GM18508 (cell line): ENCODE measurements around the gene CNN2.

Source experiments
- ATAC-seq: cut with Tn5 transposase; IDR thresholded peaks from one replicate; pipeline ENCODE4 v1.9.1; 2021; ENCODE audit warnings: moderate number of reproducible peaks; ENCODE audit not compliant: insufficient read depth, unreplicated experiment

The CNN2 gene

GRCh38 chr19:1074544-1075283 lies 48.3 kb downstream of the CNN2 start:
- ATAC-seq = no peak

GRCh38 chr19:1076046-1076386 lies 49.6 kb downstream of the CNN2 start:
- no peak for ATAC-seq

DNA sequence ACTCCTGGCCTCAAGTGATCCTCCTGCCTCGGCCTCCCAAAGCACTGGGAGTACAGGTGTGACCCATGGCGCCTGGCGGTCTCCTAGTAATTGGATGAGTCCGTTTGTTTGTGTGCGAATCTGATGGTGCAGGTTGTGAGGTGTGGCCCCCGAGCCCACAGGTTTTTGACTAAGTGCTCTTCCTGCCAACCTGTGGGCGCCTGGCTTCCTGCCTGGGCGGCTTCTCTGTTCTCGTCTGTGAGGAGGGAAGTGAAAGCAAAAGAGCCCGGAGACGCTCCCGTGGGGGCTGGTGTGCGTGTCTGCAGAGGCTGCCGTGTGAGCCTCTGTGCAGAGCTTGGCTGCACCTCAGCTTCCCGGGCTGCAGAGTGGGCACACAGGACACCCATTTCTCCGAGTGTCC lies 50.5 kb downstream of the CNN2 start:
- no peak for ATAC-seq

GRCh38 chr19:1079566-1080111 lies 53.2 kb downstream of the CNN2 start:
- ATAC-seq = no peak

DNA sequence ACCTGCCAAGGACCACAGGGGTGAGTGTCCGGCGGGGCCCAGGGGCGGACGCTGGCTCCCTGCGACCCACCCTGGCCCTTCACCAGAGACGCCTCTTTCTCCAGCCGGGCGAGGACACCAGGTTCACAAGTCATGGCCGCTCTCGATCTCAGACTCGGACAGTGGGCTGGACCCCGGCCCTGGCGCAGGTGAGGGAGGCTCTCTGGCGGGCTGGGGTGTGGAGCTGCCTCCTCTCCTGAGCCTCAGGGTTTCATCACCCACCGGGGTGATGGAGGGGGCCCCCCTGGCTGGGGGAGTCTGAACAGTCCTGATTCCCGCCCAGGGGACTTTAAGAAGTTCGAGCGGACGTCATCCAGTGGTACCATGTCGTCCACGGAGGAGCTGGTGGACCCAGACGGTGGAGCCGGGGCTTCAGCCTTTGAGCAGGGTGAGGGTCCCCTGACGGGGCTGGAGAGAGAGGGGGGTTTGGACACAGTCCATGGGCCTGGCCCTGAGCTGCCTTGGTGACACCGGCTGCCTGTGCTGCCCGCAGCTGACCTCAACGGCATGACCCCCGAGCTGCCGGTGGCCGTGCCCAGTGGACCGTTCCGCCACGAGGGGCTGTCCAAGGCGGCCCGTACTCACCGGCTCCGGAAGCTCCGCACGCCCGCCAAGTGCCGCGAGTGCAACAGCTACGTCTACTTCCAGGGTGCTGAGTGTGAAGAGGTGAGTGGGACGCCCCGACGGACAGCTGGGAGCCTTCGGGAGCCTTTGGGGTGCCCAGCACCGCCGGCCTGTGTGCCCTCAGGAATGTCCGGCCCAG lies 54.2 kb downstream of the CNN2 start:
- no peak for ATAC-seq

DNA sequence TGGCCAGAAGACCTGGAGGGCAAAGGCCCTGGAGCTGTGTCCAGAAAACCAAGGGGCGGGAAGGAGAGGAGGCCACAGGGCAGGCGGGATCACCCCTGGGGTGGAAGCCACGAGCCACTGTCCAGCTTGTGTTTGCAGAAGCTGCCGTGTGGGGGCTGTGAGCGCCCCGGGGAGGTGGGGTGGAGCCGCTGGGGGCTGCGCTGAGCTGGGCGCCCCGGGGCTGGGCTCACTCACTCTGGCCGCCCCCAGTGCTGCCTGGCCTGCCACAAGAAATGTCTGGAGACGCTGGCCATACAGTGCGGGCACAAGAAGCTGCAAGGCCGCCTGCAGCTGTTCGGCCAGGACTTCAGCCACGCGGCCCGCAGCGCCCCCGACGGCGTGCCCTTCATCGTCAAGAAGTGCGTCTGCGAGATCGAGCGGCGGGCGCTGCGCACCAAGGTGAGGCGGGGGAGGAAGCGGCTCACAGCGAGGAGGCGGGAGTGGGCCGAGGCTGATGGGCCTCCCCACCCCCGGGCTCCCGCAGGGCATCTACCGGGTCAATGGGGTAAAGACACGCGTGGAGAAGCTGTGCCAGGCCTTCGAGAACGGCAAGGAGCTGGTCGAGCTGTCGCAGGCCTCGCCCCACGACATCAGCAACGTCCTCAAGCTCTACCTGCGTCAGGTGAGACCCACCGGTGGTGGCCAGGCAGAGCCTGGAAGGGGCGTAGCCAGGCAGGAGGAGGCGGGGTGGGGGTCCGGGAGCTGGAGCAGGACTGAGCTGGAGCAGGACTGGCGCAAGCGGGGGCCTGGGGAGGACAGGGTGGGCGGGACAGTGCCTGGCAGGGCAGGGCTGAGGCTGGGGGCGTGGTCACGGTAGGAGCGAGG lies 55.1 kb downstream of the CNN2 start:
- ATAC-seq = no peak

DNA sequence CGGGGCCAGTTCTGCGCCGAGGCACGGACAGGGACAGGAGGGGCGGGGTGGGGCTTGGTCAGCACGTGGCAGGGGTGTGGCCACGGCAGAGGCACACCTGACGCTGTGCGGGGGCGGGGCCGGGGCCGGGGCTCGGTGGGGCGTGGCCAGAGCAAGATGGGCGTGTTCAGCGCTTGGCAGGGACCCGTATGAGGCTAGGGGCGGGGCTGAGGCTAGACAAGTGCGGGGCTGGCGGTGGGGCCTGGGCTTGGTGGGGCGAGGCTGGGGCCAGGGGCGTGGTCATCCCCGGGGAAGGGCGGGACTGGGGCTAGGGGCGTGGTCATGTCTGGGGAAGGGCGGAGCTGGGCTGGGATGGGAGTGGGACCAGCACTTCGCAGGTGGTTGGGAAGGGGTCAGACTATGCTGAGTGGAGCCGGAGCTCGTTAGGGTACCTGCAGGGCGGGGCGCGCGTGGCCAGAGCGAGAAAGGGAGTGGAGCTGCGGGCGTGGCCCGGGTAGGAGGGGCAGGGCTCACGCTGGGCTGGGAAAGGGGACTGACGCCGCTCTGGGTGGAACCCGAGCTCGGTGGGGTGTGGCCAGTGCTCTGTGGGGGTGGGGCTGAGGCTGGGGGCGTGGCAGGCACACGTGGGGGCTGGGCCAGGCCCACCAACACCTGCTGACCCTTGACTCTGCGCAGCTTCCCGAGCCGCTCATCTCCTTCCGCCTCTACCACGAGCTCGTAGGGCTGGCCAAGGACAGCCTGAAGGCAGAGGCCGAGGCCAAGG lies 55.9 kb downstream of the CNN2 start:
- no peak for ATAC-seq

DNA sequence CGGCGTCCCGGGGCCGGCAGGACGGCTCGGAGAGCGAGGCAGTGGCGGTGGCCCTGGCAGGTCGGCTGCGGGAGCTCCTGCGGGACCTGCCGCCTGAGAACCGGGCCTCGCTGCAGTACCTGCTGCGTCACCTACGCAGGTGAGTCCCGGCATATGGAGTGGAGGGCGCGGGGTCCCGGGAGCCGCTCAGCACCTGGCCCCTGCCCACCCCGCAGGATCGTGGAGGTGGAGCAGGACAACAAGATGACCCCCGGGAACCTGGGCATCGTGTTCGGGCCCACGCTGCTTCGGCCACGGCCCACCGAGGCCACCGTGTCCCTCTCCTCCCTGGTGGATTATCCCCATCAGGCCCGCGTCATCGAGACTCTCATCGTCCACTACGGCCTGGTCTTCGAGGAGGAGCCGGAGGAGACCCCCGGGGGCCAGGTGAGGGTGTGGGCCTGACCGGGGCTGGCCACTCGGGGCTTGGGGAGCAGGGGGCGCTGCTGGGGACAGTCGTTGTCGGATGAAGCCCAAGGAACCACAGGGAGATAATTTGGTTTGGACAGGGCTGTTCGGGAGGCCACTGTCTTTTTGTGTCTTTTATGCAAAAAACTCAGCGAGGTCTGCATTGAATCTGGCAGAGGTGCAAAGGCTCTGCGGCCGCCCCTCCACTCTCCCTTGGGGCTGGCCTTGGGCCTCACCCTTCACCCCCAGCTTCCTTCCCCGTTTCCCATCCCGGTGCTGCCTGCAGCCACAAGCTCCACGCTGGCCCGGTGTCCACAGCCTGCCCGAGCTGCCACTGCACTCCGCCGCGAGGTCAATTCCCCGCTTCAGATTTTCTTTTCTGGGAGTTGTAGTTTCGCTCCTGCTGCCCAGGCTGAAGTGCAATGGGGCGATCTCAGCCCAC lies 56.8 kb downstream of the CNN2 start:
- no peak for ATAC-seq

GRCh38 chr19:1084024-1084868 lies 57.8 kb downstream of the CNN2 start:
- ATAC-seq = no peak

DNA sequence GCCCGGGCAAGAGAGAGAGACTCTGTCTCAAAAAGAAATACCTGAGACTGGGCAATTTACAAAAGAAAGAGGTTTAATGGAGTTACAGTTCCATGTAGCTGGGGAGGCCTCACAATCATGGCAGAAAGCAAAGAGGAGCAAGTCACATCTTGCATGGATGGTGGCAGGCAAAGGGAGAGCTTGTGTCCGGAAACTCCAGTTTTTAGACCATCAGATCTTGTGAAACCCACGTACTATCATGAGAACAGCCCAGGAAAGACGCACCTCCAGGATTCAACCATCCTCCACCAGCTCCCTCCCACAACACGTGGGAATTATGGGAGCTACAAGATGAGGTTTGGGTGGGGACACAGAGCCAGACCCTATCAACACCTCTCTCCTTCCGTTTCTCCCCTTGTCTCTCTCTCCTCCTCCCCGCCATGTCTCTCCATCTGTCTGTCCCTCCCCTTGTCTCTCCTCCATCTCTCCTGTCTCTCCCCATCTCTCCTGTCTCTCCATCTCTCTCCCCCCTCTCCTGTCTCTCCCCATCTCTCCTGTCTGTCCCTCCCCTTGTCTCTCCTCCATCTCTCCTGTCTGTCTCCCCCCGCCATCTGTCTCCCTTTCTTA lies 58.7 kb downstream of the CNN2 start:
- ATAC-seq = no peak

DNA sequence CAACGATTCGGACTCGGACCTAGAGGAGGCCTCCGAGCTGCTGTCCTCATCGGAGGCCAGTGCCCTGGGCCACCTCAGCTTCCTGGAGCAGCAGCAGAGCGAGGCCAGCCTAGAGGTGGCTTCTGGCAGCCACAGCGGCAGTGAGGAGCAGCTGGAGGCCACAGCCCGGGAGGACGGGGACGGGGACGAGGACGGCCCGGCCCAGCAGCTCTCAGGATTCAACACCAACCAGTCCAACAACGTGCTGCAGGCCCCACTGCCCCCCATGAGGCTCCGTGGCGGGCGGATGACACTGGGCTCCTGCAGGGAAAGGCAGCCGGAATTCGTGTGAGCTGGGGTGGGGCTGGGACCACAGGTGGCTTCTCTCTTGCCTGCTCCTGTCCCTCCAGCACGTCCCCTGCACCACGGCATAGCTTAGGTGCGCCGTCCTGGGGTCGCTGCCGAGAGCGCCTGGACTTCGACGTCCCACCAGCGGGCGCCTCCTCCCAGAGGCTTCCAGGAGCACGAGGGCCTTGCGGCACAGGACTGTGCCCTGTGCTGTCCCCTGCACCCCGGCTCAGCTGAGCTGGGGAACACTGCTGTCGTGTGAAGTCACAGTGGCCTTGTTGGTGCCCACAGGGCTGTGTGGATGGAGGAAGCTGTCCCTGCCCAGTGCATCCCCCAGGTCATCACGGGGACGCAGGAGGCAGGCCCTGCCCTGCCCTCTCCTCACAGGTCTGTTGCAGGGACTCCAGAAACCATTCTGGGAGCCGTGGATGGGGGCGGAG lies 59.5 kb downstream of the CNN2 start:
- no peak for ATAC-seq

DNA sequence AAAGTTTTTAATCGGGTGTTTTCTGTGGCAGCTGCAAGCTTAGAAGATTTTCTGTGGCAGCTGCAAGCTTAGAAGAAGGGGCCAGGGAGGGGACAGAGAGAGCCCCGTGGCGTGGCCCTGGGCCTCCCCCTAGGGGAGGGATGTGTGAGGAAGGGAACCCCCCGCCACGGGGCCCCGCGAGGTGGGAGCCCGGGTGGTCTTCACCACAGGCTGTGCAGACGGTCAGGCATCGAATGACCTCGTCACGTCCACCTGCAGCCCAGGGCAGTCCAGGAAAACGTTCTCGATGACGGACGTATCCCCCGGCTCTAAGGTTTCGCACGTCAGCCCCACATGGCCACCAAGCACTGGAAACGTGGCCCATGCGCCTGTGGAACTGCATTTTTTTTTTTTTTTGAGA lies 60.2 kb downstream of the CNN2 start:
- no peak for ATAC-seq

DNA sequence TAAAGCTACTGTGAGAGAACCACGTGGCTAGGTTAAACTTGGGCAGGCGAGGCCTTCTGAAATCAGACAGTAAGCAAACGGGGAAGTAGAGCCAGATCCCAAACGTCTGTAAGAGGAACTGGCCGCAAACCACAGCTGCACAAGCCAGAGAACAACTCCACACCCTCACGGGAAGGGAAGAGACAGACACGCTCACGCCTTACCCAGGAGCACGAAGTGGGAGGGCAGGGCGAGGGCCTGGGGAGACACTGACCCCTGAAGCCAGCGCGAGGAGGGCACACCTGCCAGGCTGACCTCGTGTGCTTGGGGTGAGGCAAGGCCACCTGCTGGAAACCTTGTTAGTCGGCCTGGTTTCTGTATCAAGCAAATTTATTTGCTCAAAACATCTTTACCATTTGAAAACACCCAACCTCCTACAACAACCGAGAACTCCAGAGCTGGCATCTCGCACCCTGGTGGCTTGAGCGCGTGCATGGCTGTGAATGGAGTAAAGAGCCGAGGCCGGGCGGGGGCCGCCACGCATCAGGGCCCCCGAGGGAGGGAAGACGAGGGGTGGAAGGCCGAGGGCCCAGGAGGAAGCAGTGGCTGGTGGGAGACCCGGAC lies 61.5 kb downstream of the CNN2 start:
- no peak for ATAC-seq

- ATAC-seq = no peak
These were observed 62.1 kb downstream of the CNN2 start for GRCh38 chr19:1088416-1089010.
